ENCODE measurements around the gene DMD.

Gene DMD

DNA sequence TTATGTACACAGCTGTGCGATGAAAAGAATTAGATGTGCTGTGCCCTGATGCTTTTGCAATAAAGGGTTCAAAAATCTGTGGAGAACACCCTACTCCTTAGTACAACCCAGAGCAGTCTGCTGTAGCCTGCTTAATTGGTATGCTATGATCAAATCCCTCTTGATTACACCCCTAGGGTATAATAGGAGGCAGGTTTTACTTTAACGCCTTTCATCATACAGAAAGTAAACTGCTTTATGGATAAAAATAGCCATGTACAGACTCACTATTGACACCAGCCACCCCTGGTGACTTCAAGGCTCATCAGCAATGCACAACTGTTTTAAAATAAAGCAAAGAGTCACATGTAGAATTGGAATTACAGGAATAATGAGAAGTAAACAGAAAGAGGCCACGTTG, 315.3 kb downstream of the DMD start:
- H3K27ac ChIP-seq, result no peak overlapping the region
- no peak for TF ChIP-seq ZFX (IDR thresholded peaks at IDR 0.05)
- TF ChIP-seq, protein P1, sequence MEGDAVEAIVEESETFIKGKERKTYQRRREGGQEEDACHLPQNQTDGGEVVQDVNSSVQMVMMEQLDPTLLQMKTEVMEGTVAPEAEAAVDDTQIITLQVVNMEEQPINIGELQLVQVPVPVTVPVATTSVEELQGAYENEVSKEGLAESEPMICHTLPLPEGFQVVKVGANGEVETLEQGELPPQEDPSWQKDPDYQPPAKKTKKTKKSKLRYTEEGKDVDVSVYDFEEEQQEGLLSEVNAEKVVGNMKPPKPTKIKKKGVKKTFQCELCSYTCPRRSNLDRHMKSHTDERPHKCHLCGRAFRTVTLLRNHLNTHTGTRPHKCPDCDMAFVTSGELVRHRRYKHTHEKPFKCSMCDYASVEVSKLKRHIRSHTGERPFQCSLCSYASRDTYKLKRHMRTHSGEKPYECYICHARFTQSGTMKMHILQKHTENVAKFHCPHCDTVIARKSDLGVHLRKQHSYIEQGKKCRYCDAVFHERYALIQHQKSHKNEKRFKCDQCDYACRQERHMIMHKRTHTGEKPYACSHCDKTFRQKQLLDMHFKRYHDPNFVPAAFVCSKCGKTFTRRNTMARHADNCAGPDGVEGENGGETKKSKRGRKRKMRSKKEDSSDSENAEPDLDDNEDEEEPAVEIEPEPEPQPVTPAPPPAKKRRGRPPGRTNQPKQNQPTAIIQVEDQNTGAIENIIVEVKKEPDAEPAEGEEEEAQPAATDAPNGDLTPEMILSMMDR (conservative IDR thresholded peaks at IDR 0.05), result no peak

DNA sequence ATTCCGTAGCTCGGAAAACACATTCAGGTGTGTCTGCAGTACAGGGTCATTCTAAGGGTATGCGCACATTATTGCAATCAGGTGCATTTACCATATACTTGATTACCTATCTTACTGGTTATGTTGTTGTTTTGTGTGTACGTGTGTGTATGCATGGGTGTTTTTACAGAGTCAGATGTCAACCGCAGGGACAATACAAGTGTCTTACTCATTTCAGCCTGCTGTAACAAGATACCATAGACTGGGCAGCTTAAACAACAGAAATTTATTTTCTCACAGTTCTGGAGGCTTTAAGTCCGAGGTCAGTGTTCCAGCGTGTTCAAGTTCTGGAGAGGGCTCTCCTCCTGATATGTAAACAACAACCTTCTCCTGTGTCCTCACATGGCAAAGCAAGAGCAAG, 316.7 kb downstream of the DMD start:
- H3K27ac ChIP-seq, result no peak overlapping the region
- TF ChIP-seq, protein P1 (conservative IDR thresholded peaks at IDR 0.05), result no peak
- no peak for TF ChIP-seq ZFX (IDR thresholded peaks at IDR 0.05)

DNA sequence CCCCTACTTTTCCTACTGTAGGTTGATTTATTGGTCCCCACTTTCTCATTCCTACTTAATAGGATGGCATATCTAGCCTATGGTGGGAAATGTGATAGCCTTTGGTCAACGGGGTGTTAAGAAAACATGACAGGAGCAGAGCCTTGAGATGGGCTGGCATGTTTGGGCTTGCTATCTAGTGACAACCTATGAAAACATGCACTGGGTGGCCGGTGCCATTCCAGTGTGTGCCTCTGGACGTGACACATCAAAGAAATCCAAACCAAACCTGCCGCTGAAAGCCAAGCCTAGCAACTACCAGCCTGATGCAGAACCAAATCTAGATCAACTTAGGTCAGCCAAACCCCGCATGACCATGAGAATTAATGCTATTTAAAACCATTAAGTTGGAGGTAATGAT, 317.6 kb downstream of the DMD start:
- TF ChIP-seq ZFX (IDR thresholded peaks at IDR 0.05), result no peak
- TF ChIP-seq, protein P1 (conservative IDR thresholded peaks at IDR 0.05), result no peak
- no peak overlapping the region for H3K27ac ChIP-seq

DNA sequence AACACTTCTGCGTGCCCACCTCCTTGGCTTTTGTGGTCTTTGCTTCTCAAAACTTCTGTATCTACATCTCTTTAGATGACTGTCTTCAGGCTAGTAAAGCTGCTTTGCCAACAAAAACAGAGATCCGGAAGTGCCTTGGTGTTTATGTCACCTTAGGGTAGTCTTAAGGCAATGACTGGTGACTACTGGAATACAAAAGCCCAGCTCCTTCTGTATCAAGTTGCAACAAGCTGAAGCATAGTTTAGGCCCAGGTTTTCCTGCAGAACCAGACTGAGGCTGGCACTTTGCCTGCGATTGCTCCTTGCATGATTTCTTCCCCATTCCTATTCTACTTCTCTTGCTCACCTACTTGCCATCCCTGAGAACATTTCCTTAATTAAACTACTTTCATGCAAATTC, 333.8 kb downstream of the DMD start:
- TF ChIP-seq, protein P1 (conservative IDR thresholded peaks at IDR 0.05), result no peak
- TF ChIP-seq ZFX (IDR thresholded peaks at IDR 0.05), result no peak
- H3K27ac ChIP-seq, result no peak overlapping the region

DNA sequence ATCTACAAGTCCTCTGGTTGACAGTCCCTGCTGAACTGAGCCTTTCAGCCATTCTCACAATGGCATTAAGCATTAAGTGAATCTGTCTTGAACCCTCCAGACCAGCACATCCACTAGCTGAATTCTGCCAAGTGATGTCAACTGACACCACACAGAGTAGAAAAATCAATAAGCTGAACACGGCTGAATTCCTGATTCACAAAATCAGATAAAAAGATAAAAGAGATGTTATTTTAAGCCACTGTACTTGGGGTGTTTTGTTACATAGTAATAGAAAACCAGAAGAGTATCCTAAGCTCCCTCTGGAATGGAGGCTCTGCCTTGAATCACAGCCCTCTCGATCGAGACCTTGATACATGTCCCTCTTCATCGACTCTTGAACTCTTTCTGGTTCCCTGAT, 336.5 kb downstream of the DMD start:
- H3K27ac ChIP-seq, result no peak overlapping the region
- TF ChIP-seq, protein P1 (conservative IDR thresholded peaks at IDR 0.05), result no peak
- no peak for TF ChIP-seq ZFX (IDR thresholded peaks at IDR 0.05)

DNA sequence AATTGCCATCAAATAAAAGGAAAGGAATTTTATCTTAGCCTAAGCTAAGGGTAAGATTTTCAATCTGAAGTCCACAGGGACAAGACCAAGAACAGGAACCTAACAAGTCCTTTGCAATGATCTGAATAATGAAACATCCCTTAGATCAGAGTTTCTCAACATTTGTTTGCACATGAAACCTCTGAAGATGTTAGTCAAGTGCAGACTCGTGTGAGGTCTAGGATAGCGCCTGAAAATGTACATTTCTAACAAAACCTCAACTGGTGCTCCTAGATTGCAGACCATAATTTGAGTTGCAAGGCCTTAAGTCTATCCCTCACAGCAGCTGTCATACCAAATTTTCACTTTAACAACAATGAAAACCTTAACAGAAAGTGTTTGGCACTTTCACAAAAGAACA, 337.6 kb downstream of the DMD start:
- no peak overlapping the region for H3K27ac ChIP-seq
- no peak for TF ChIP-seq ZFX (IDR thresholded peaks at IDR 0.05)
- TF ChIP-seq, protein P1 (conservative IDR thresholded peaks at IDR 0.05), result no peak

DNA sequence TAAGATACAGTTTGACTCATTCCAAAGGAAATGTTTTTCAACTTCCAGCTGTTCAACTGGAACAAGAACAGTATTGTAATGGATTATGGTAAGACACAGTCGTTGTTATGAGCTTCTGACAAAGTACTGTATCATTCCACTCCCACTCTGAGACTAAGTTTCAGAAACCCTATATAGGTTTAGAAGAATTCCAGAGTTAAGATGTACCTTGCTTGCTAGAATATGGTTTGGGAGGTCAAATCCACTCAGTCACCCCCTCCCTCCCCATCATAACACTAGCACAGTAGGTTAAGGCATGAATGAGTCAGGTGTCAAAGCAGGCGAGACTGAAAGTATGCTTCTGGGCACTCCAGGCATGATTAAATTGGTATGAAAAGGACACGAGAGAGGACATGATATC, 339.7 kb downstream of the DMD start:
- no peak overlapping the region for H3K27ac ChIP-seq
- TF ChIP-seq, protein P1 (conservative IDR thresholded peaks at IDR 0.05), result no peak
- TF ChIP-seq ZFX (IDR thresholded peaks at IDR 0.05), result no peak

Measured in C4-2B (cell line).